Placental epithelial cell (primary cell): ENCODE data around the gene ESRRB. TPM values are rescaled to one million over a fixed set of nuclear protein-coding genes. Genes with fewer than 3 reads are reported as not detected.

Source experiments
- total RNA-seq: library from RNA; depleted of rRNA; stranded (reverse); fragments of >200 nt; gene quantifications from 2 replicates; pipeline ENCODE4 v1.2.3, GENCODE V29; 2012

Gene ESRRB
- total RNA-seq: under 0.01 and 0.22 TPM in 2 replicates

DNA sequence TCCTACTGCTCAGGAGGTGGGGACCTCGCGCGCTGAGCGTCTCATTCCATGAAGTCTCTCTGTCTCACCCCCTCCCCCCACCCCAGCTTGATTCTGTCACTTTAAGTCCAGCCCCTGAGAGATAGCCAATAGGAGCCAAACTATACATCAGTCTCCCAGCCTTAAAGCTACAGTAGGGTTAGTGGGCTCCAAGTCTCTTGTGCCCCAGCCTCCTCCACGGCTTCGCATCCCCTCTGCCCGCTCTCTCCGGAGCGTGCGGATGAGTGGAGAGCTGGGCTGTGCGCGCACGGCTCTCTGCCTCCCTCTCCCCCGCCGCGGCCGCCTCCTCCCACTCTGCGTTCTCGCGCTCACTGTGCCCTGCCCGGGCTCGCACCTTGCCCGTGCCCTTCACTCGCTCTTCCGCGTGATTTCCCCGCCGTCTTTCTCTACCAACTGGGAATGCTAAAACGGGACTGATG lies at the start of gene ESRRB:
ESRRB (plus strand) TSS at position 191 of the 458 bp plus-strand sequence; CDS start at position 456, 265 bp downstream.

Other genes starting within 250 kb of the ESRRB start
- 42.0 and 68.0 TPM in 2 replicates for gene GPATCH2L, start 224.2 kb upstream of the ESRRB start, total RNA-seq